Measurements from ENCODE around the gene PRKAG2. TPM values are rescaled to one million over a fixed set of nuclear protein-coding genes. Genes with fewer than 3 reads are reported as not detected.

PRKAG2 gene
- total and polyA plus RNA-seq, 2 experiments from 2014 or later, result 9.1 to 14.9 TPM

DNA sequence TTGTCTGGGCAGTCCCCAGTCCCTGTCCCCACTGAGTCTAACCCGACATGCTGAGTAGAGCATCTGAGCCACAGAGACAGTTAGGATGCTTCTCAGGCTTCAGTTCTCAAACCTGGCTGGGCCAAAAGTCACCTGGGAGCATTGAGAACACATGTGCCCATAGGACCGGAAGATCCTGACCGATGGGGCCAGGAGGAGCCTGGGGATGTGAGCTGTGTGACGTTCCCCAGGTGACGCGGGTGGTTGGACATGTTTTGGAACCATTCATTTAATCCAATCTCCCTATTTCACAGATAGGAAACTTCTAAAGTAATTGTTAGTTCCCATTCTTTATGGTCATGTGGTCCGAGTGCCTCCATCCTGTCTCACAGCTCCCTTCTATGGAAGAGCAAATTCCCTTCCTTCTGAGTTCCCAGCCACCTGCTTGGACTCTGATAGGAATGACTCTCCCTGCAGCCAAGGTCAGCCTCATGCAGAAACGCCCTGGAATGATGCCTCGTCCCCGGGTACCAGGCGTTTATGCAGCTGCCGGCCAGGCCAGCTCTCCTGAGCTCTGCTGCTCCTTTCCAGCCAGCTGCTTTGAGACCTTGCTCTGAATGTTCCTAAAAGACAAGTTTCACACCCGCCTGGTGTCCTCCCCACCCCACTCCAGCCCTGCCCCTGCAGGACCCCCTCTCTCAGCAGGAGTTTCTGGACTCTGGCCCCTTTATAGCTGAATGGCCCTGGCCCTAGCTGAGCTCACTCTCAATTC is 190.7 kb downstream of the PRKAG2 start:
- Histone ChIP-seq H3K36me3 (ENCODE audit: insufficient read depth) (no peaks in the 10 kb centered on the region), H3K79me2 (replicated peaks; ENCODE audit: insufficient read depth) (no peaks in the 10 kb centered on the region), H3F3A (replicated peaks; ENCODE audit: low read depth) (no peaks in the 10 kb centered on the region), H3K27me3 (ENCODE audit: insufficient read depth) (no peaks in the 10 kb centered on the region), H3K4me1 (ENCODE audit: insufficient read depth) (peaks cover 7% of the 10 kb centered on the region), H4K20me1 (replicated peaks; ENCODE audit: insufficient read depth) (no peaks in the 10 kb centered on the region), H3K4me2 (no peak overlapping the region), H2AFZ (no peak overlapping the region), H3K27ac (ENCODE audit: low read depth) (no peak overlapping the region), H3K4me3 (no peak overlapping the region), H3K9me2 (ENCODE audit: insufficient read depth) (peaks cover 7% of the 10 kb centered on the region; the same call in 1 of the 2 replicates)
- Mint-ChIP-seq H3K36me3 (ENCODE audit: low read depth) (no peaks in the 10 kb centered on the region), H3K27me3 (ENCODE audit: insufficient read depth, low read depth, poor library complexity) (peaks cover 20% of the 10 kb centered on the region), H3K4me3 (no peak overlapping the region), H3K4me1 (peaks cover 24% of the 10 kb centered on the region), H3K9me3 (no peaks in the 10 kb centered on the region; the same call in 2 of the 3 replicates), H3K27ac (no peak overlapping the region)
- DNase-seq (ENCODE audit: low spot score) (no peak), ATAC-seq (no peak)
- TF ChIP-seq ZNF331 (CRISPR knock-in tag; IDR thresholded peaks at IDR 0.05; ENCODE audit: low read depth), result no peak
- no peak for TF ChIP-seq NANOG (IDR thresholded peaks at IDR 0.05; ENCODE audit: borderline replicate concordance)
- no peak for TF ChIP-seq POLR2AphosphoS5 (IDR thresholded peaks at IDR 0.05; ENCODE audit: low read depth)
- TF ChIP-seq STAT1 (IDR thresholded peaks at IDR 0.05; ENCODE audit: unreplicated experiment), result no peak
- TF ChIP-seq, protein P1, sequence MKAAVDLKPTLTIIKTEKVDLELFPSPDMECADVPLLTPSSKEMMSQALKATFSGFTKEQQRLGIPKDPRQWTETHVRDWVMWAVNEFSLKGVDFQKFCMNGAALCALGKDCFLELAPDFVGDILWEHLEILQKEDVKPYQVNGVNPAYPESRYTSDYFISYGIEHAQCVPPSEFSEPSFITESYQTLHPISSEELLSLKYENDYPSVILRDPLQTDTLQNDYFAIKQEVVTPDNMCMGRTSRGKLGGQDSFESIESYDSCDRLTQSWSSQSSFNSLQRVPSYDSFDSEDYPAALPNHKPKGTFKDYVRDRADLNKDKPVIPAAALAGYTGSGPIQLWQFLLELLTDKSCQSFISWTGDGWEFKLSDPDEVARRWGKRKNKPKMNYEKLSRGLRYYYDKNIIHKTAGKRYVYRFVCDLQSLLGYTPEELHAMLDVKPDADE (IDR thresholded peaks at IDR 0.05), result no peak
- TF ChIP-seq, protein P2, sequence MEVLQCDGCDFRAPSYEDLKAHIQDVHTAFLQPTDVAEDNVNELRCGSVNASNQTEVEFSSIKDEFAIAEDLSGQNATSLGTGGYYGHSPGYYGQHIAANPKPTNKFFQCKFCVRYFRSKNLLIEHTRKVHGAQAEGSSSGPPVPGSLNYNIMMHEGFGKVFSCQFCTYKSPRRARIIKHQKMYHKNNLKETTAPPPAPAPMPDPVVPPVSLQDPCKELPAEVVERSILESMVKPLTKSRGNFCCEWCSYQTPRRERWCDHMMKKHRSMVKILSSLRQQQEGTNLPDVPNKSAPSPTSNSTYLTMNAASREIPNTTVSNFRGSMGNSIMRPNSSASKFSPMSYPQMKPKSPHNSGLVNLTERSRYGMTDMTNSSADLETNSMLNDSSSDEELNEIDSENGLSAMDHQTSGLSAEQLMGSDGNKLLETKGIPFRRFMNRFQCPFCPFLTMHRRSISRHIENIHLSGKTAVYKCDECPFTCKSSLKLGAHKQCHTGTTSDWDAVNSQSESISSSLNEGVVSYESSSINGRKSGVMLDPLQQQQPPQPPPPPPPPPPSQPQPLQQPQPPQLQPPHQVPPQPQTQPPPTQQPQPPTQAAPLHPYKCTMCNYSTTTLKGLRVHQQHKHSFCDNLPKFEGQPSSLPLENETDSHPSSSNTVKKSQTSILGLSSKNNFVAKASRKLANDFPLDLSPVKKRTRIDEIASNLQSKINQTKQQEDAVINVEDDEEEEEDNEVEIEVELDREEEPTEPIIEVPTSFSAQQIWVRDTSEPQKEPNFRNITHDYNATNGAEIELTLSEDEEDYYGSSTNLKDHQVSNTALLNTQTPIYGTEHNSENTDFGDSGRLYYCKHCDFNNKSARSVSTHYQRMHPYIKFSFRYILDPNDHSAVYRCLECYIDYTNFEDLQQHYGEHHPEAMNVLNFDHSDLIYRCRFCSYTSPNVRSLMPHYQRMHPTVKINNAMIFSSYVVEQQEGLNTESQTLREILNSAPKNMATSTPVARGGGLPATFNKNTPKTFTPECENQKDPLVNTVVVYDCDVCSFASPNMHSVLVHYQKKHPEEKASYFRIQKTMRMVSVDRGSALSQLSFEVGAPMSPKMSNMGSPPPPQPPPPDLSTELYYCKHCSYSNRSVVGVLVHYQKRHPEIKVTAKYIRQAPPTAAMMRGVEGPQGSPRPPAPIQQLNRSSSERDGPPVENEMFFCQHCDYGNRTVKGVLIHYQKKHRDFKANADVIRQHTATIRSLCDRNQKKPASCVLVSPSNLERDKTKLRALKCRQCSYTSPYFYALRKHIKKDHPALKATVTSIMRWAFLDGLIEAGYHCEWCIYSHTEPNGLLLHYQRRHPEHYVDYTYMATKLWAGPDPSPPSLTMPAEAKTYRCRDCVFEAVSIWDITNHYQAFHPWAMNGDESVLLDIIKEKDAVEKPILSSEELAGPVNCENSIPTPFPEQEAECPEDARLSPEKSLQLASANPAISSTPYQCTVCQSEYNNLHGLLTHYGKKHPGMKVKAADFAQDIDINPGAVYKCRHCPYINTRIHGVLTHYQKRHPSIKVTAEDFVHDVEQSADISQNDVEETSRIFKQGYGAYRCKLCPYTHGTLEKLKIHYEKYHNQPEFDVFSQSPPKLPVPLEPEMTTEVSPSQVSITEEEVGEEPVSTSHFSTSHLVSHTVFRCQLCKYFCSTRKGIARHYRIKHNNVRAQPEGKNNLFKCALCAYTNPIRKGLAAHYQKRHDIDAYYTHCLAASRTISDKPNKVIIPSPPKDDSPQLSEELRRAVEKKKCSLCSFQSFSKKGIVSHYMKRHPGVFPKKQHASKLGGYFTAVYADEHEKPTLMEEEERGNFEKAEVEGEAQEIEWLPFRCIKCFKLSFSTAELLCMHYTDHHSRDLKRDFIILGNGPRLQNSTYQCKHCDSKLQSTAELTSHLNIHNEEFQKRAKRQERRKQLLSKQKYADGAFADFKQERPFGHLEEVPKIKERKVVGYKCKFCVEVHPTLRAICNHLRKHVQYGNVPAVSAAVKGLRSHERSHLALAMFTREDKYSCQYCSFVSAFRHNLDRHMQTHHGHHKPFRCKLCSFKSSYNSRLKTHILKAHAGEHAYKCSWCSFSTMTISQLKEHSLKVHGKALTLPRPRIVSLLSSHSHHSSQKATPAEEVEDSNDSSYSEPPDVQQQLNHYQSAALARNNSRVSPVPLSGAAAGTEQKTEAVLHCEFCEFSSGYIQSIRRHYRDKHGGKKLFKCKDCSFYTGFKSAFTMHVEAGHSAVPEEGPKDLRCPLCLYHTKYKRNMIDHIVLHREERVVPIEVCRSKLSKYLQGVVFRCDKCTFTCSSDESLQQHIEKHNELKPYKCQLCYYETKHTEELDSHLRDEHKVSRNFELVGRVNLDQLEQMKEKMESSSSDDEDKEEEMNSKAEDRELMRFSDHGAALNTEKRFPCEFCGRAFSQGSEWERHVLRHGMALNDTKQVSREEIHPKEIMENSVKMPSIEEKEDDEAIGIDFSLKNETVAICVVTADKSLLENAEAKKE (CRISPR knock-in tag; IDR thresholded peaks at IDR 0.05), result no peak
- TF ChIP-seq CREB1 (CRISPR knock-in tag; IDR thresholded peaks at IDR 0.05; ENCODE audit: low read depth), result no peak
- TF ChIP-seq ZNF114 (CRISPR knock-in tag; IDR thresholded peaks at IDR 0.05), result no peak
- no peak for TF ChIP-seq EZH2 (IDR thresholded peaks at IDR 0.05; ENCODE audit: low read depth, unreplicated experiment)
- TF ChIP-seq REST (IDR thresholded peaks at IDR 0.05; ENCODE audit: unreplicated experiment), result no peak
- TF ChIP-seq, protein P3, sequence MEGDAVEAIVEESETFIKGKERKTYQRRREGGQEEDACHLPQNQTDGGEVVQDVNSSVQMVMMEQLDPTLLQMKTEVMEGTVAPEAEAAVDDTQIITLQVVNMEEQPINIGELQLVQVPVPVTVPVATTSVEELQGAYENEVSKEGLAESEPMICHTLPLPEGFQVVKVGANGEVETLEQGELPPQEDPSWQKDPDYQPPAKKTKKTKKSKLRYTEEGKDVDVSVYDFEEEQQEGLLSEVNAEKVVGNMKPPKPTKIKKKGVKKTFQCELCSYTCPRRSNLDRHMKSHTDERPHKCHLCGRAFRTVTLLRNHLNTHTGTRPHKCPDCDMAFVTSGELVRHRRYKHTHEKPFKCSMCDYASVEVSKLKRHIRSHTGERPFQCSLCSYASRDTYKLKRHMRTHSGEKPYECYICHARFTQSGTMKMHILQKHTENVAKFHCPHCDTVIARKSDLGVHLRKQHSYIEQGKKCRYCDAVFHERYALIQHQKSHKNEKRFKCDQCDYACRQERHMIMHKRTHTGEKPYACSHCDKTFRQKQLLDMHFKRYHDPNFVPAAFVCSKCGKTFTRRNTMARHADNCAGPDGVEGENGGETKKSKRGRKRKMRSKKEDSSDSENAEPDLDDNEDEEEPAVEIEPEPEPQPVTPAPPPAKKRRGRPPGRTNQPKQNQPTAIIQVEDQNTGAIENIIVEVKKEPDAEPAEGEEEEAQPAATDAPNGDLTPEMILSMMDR (conservative IDR thresholded peaks at IDR 0.05; ENCODE audit: low read depth in 2 of 2), result no peak
